ENCODE measurements around the gene KIFAP3. TPM values are rescaled to one million over a fixed set of nuclear protein-coding genes. Genes with fewer than 3 reads are reported as not detected.

The KIFAP3 gene
- total RNA-seq, 1 experiment from 2014 or later, result 3.8 TPM

- no peak overlapping the region for H3T11ph ChIP-seq (ENCODE audit: low read length)
- no peak overlapping the region for H3K9ac ChIP-seq (ENCODE audit: extremely low read depth, insufficient read length, low read length)
- H2BK120ac ChIP-seq (ENCODE audit: low read depth, low read length, poor library complexity, severe bottlenecking), result no peak overlapping the region
- TF ChIP-seq, protein P1, sequence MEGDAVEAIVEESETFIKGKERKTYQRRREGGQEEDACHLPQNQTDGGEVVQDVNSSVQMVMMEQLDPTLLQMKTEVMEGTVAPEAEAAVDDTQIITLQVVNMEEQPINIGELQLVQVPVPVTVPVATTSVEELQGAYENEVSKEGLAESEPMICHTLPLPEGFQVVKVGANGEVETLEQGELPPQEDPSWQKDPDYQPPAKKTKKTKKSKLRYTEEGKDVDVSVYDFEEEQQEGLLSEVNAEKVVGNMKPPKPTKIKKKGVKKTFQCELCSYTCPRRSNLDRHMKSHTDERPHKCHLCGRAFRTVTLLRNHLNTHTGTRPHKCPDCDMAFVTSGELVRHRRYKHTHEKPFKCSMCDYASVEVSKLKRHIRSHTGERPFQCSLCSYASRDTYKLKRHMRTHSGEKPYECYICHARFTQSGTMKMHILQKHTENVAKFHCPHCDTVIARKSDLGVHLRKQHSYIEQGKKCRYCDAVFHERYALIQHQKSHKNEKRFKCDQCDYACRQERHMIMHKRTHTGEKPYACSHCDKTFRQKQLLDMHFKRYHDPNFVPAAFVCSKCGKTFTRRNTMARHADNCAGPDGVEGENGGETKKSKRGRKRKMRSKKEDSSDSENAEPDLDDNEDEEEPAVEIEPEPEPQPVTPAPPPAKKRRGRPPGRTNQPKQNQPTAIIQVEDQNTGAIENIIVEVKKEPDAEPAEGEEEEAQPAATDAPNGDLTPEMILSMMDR (conservative IDR thresholded peaks at IDR 0.05), result no peak
- H3K4me1 ChIP-seq (ENCODE audit: insufficient read depth, low read length), result no peaks in the 10 kb centered on the region
- no peaks in the 10 kb centered on the region for H3K79me1 ChIP-seq (ENCODE audit: insufficient read depth, low read depth, low read length, poor library complexity, severe bottlenecking)
- no peaks in the 10 kb centered on the region for H3K79me2 ChIP-seq (ENCODE audit: insufficient read depth, low read length)
- no peak overlapping the region for H2BK15ac ChIP-seq (ENCODE audit: low read depth, low read length)
- H3K4me1 Mint-ChIP-seq, result peaks cover 0 to 3% of the 10 kb centered on the region in 2 experiments; a peak in 1 of 4 replicates
- H3K23me2 ChIP-seq (ENCODE audit: insufficient read length, low read depth, low read length, poor library complexity, severe bottlenecking), result no peaks in the 10 kb centered on the region
- no peak overlapping the region for H3K4ac ChIP-seq (ENCODE audit: low read depth, low read length)
- no peaks in the 10 kb centered on the region for H3K27me3 ChIP-seq (ENCODE audit: insufficient read depth, low read length)
- H3K9me3 Mint-ChIP-seq, result peaks cover 0 to 4% of the 10 kb centered on the region in 2 experiments; a peak in 3 of 5 replicates
- H3K23ac ChIP-seq (ENCODE audit: insufficient read length, low read depth, low read length), result no peak overlapping the region
- H3K36me3 Mint-ChIP-seq (ENCODE audit: insufficient read depth in 1 of 3, low read depth in 3 of 3), result 0 out of 7 replicates have a peak, but pooled peaks cover 0 to 4% (median 0%) of the 10 kb centered on the region in 3 experiments
- H4K5ac ChIP-seq (ENCODE audit: insufficient read length, low read depth, low read length), result no peak overlapping the region
- H2AK5ac ChIP-seq (ENCODE audit: insufficient read length, low read length), result no peak overlapping the region
- H4K8ac ChIP-seq (replicated peaks; ENCODE audit: insufficient read length, low read depth, low read length), result no peak overlapping the region
- no peak overlapping the region for H3K56ac ChIP-seq (ENCODE audit: insufficient read length, low read depth, low read length)
- H3K4me3 Mint-ChIP-seq, result no peak overlapping the region
- H4K20me1 ChIP-seq (ENCODE audit: control insufficient read depth, insufficient read depth, insufficient read length), result no peaks in the 10 kb centered on the region
- no peak overlapping the region for H2BK5ac ChIP-seq (ENCODE audit: insufficient read length, low read length)
- H2AFZ ChIP-seq (ENCODE audit: low read length), result no peak overlapping the region
- no peak overlapping the region for H2BK12ac ChIP-seq (ENCODE audit: insufficient read length, low read depth, low read length)
- no peak overlapping the region for H4K91ac ChIP-seq (ENCODE audit: insufficient read length, low read depth, low read length)
- no peak overlapping the region for H3K27ac ChIP-seq (ENCODE audit: insufficient read length, low read depth, low read length)
- H3K27me3 Mint-ChIP-seq (ENCODE audit: low read depth), result no peaks in the 10 kb centered on the region
- no peak overlapping the region for H2BK20ac ChIP-seq (ENCODE audit: low read depth, low read length, poor library complexity, severe bottlenecking)
- H3K4me2 ChIP-seq (ENCODE audit: insufficient read depth, insufficient read length, low read length), result no peak overlapping the region
- WGBS (ENCODE audit: extremely low coverage, insufficient read length, low lambda C conversion rate), result no CpG with 5 or more reads among the region's 2 CpGs
- no peak overlapping the region for H3K14ac ChIP-seq (ENCODE audit: insufficient read depth, low read length)
- no peak overlapping the region for H3K18ac ChIP-seq (ENCODE audit: insufficient read length, low read depth, low read length)
- no peaks in the 10 kb centered on the region for H3K9me3 ChIP-seq (ENCODE audit: control insufficient read depth, low read depth, low read length)
- H3K27ac Mint-ChIP-seq, result no peak overlapping the region
- no peak for DNase-seq
These were observed 57.0 kb downstream of the KIFAP3 start for GRCh38 chr1:170017478-170017877.

All from H9 (cell line).